Subcutaneous adipose tissue (tissue), 4 donors: ENCODE measurements around the gene AGBL4. TPM values are rescaled to one million over a fixed set of nuclear protein-coding genes. Genes with fewer than 3 reads are reported as not detected.

ENCODE experiments used
- CTCF ChIP-seq: fragments of 450-650 bp; IDR thresholded peaks from one replicate; pipeline ENCODE4 v1.5.1; 2016; ENCODE audit warnings: low read depth, mild to moderate bottlenecking, control low read depth, antibody characterized with exemption, moderate library complexity
- total RNA-seq, 4 donors: library from RNA; depleted of rRNA; stranded (reverse); fragments of >200 nt; gene quantifications; one replicate each; pipeline ENCODE4 v1.1.0, GENCODE V29; 2016

AGBL4 gene
- total RNA-seq, 4 donors from 2014 or later = 0.16 to 3.6 (median 0.59) TPM

- TF ChIP-seq CTCF = no peak
Measured at GRCh38 chr1:49677706-49678105, 346.0 kb downstream of the AGBL4 start.

GRCh38 chr1:49651136-49651535, 372.6 kb downstream of the AGBL4 start:
- no peak for TF ChIP-seq CTCF

GRCh38 chr1:49630156-49630555, 393.6 kb downstream of the AGBL4 start:
- no peak for TF ChIP-seq CTCF

- no peak for TF ChIP-seq CTCF
Measured at GRCh38 chr1:49627781-49628180, 396.0 kb downstream of the AGBL4 start.

GRCh38 chr1:49626472-49626871, 397.3 kb downstream of the AGBL4 start:
- TF ChIP-seq CTCF = no peak

- TF ChIP-seq CTCF = no peak
Measured at GRCh38 chr1:49622877-49623276, 400.9 kb downstream of the AGBL4 start.

- TF ChIP-seq CTCF = no peak
Measured at GRCh38 chr1:49606082-49606481, 417.7 kb downstream of the AGBL4 start.
